ENCODE data around the gene DCTPP1. TPM values are rescaled to one million over a fixed set of nuclear protein-coding genes. Genes with fewer than 3 reads are reported as not detected.
A peak's percentile ranks its signal among the peaks of the same experiment; 100 is the strongest.

DCTPP1 gene
- total and polyA plus RNA-seq, 2 of the 4 experiments (the other 2 are of a cell fraction), result 24.9 to 45.5 TPM

GRCh38 chr16:30417529-30418349 is 12.1 kb downstream of the DCTPP1 start:
- in situ Hi-C loops (cut with MboI; ENCODE audit: low sequenced_read_pairs) (loop anchor here (25.0 kb wide), 1 partner anchor 230 kb away; the partner anchor contains the start of genes BOLA2B, CORO1A, SLX1A and SULT1A3), intact Hi-C loops (cut with micrococcal nuclease) (no loop called here), dilution Hi-C loops (cut with HindIII; ENCODE audit: low sequenced_read_pairs, unreplicated experiment) (no loop called here)
- TF ChIP-seq MXI1 (IDR thresholded peaks at IDR 0.05; ENCODE audit: borderline replicate concordance, low read depth, low read length), result peak; percentile 50; the same call in 1 of the 2 replicates
- no peak for TF ChIP-seq FOS (IDR thresholded peaks at IDR 0.05; ENCODE audit: low read depth, low read length)
- no peak for TF ChIP-seq SMC3 (IDR thresholded peaks at IDR 0.05; ENCODE audit: low read depth, low read length)
- 0 out of 2 replicates have a peak, but pooled peaks have one; percentile 19 for TF ChIP-seq MAZ (IDR thresholded peaks at IDR 0.05; ENCODE audit: borderline replicate concordance, low read depth, low read length)
- TF ChIP-seq BHLHE40 (IDR thresholded peaks at IDR 0.05; ENCODE audit: low read depth, low read length), result peak; percentile 96
- TF ChIP-seq USF2 (IDR thresholded peaks at IDR 0.05; ENCODE audit: low read depth, low read length), result peak; percentile 46
- no peak for TF ChIP-seq MAFK (IDR thresholded peaks at IDR 0.05; ENCODE audit: low read depth, low read length)
- no peak for TF ChIP-seq RAD21 (IDR thresholded peaks at IDR 0.05; ENCODE audit: low read length)
- H4K20me1 ChIP-seq (ENCODE audit: insufficient read depth, low read length), result peaks cover 9% of the 10 kb centered on the region
- H2AK9ac ChIP-seq (replicated peaks; ENCODE audit: low read depth, low read length, poor library complexity), result peak overlapping the region; percentile 82
- H3K36me3 ChIP-seq (ENCODE audit: control insufficient read depth, insufficient read depth, low read length), result peaks cover 16% of the 10 kb centered on the region
- H4K5ac ChIP-seq (ENCODE audit: low read depth, low read length), result peak overlapping the region; percentile 40; the same call in 1 of the 2 replicates
- H3K14ac ChIP-seq (replicated peaks; ENCODE audit: low read depth, low read length), result no peak overlapping the region
- peak overlapping the region; percentile 65 for H3K4me3 ChIP-seq (ENCODE audit: insufficient read depth, low read depth, low read length)
- no peaks in the 10 kb centered on the region for H3K4me1 ChIP-seq (ENCODE audit: control insufficient read depth, insufficient read depth, low read length)
- ChIA-PET POLR2A (ENCODE audit: unreplicated experiment) (interaction anchor here (0.5 kb wide), 1 partner anchor 10 kb away, joined by 3 read pairs; the partner anchor contains the start of gene ZNF771), CTCF (interaction anchor here (0.7 to 0.8 kb wide), 3 partner anchors 8 to 211 kb away, joined by 3 to 4 read pairs (median 3); partner anchors contain the start of gene DCTPP1)
- peak overlapping the region; percentile 68 for H3K4me2 ChIP-seq (ENCODE audit: low read depth, low read length)
- H2BK120ac ChIP-seq (ENCODE audit: low read depth, low read length), result no peak overlapping the region
- peak overlapping the region; percentile 95 for H2AFZ ChIP-seq (replicated peaks; ENCODE audit: low read length, poor library complexity)
- DNase-seq (peak; percentile 88), ATAC-seq (ENCODE audit: low read depth) (peak; percentile 91)
- H3K9me1 ChIP-seq (ENCODE audit: insufficient read depth, low read length), result peaks cover 6% of the 10 kb centered on the region; the same call in 1 of the 2 replicates
- no peak overlapping the region for H3K56ac ChIP-seq (ENCODE audit: extremely low read depth, insufficient read depth, low read length)
- no peak overlapping the region for H2BK20ac ChIP-seq (ENCODE audit: low read depth, low read length)
- H3K18ac ChIP-seq (ENCODE audit: low read depth, low read length), result no peak overlapping the region
- no TSS peak for BruUV-seq (replicated peaks)
- H3K27me3 ChIP-seq (ENCODE audit: control insufficient read depth, insufficient read depth, low read length), result no peaks in the 10 kb centered on the region
- H3K9me3 ChIP-seq (ENCODE audit: control insufficient read depth, insufficient read depth, low read length), result no peaks in the 10 kb centered on the region
- H4K91ac ChIP-seq (ENCODE audit: insufficient read depth, low read depth, low read length), result no peak overlapping the region
- no peak overlapping the region for H2BK15ac ChIP-seq (ENCODE audit: low read depth, low read length)
- no peak overlapping the region for H2AK5ac ChIP-seq (ENCODE audit: low read depth, low read length)
- H4K8ac ChIP-seq (ENCODE audit: low read depth in 2 of 2, low read length in 2 of 2), result peak overlapping the region in 1 of 2 experiments; percentile 80; a peak in 1 of 4 replicates
- WGBS, 2 experiments (ENCODE audit: extremely low coverage in 2 of 2, insufficient read length in 1 of 2), result 5% methylated on average over 101 of the region's 140 CpGs; no CpG with 5 or more reads in 1 of the 2 experiments
- peak overlapping the region; percentile 77; the same call in 1 of the 2 replicates for H3K23ac ChIP-seq (ENCODE audit: low read depth, low read length)
- peak overlapping the region; percentile 6 for H2BK5ac ChIP-seq (ENCODE audit: low read depth, low read length, poor library complexity, severe bottlenecking)
- peak overlapping the region; percentile 47; the same call in 1 of the 2 replicates for H3K4ac ChIP-seq (ENCODE audit: low read depth, low read length)
- H3K79me1 ChIP-seq (ENCODE audit: low read depth in 1 of 2, low read length in 2 of 2), result peaks cover 0 to 26% of the 10 kb centered on the region in 2 experiments; a peak in 2 of 4 replicates
- H3K9ac ChIP-seq (ENCODE audit: low read depth, low read length), result peak overlapping the region; percentile 38; the same call in 1 of the 2 replicates
- H3K27ac ChIP-seq (ENCODE audit: insufficient read depth, low read length), result no peak overlapping the region; the same call in 1 of the 2 replicates
